Right lung (tissue), 5 donors: Measurements from ENCODE around the gene LACTB. TPM values are rescaled to one million over a fixed set of nuclear protein-coding genes. Genes with fewer than 3 reads are reported as not detected.

Experiments used
- DNase-seq, 2 donors: peaks; one replicate each; pipeline ENCODE4 v3.0.0-alpha.2; 2013
- polyA plus RNA-seq, 5 donors: library from polyadenylated mRNA; unstranded; fragments of 120-200 nt; gene quantifications; one replicate each; pipeline versions ENCODE4 v1.2.1 to v1.2.3, GENCODE V29; 2013; ENCODE audit warnings: inconsistent platforms in 1 of 5, low replicate concordance in 1 of 5; ENCODE audit not compliant: insufficient read length in 5 of 5, insufficient read depth in 1 of 5

The LACTB gene
- polyA plus RNA-seq, 5 donors = 14.8 to 24.6 (median 18.5) TPM

DNA sequence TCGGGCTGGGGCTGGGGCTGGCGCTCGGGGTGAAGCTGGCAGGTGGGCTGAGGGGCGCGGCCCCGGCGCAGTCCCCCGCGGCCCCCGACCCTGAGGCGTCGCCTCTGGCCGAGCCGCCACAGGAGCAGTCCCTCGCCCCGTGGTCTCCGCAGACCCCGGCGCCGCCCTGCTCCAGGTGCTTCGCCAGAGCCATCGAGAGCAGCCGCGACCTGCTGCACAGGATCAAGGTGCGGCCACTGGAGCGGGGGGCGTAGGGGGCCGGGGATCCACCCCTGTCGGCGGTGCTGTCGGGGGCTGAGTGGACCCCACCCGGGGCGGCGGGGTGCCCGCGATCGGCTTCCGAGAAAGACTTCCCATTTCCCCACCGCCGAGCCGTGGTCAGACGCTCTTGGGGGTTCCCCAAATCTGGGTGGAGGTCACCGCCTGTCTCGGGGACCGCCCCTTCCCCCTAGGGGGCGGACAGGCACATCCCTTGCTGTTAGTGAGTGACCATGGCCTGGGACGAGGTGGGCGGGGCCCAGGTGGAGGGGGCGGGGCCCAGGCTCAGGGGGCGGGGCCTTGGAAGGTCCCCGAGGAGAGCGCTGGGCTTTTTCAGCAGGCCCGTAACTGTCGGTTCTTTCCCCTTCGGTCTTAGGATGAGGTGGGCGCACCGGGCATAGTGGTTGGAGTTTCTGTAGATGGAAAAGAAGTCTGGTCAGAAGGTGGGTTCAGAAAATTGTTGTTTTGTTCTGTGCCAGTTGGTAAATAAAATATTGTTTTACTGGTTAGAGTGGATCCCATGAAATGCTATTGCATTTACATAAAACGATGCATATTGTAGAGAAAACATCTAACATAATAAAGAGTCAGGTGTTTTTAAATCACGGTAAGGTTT, 578 bp downstream of the LACTB start:
- DNase-seq = peak; percentile 63 to 70

DNA sequence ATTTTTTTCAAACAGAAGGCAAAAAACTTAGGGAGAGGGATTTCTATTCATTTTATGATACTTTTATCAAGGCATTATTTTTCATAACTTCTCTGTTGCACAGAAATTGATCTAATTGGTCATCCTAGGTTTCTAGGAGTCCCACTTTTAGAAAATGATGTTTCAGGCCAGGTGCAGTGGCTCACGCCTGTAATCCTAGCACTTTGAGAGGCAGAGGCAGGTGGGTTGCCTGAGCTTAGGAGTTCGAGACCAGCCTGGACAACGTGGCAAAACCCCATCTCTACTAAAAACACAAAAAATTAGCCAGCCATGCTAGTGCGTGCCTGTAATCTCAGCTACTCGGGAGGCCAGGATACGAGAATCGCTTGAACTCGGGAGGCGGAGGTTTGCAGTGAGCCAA, 2.8 kb downstream of the LACTB start:
- no peak for DNase-seq

DNA sequence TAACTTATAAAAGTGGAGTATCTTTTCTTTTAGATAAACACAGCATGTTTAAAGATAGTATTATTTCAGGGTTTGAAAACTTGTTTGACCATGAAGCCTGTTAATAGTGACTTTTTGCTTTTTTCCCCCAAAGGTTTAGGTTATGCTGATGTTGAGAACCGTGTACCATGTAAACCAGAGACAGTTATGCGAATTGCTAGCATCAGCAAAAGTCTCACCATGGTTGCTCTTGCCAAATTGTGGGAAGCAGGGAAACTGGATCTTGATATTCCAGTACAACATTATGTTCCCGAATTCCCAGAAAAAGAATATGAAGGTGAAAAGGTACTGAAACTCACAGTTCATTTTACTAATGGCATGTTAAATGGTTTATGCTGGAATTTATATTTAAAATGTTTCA, 5.1 kb downstream of the LACTB start:
- no peak for DNase-seq

DNA sequence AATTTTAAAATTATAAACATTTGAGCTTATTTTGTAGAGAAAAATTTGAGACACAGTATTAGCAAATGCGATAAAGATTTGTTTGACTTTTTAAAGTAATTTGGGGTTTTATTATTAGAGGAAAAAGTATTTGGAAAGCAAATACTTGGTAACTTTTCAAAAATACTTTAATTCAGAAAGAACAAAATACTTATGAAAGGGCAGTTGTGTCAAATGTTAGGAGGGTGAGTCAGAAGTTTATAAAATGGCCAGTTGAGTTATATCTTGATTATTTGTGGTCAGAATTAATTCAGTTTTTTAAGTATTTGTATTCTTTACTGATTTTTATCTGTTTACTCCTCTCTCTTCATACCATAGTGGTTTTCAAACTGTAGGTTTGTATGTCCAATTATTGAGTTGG, 12.1 kb downstream of the LACTB start:
- DNase-seq = no peak

DNA sequence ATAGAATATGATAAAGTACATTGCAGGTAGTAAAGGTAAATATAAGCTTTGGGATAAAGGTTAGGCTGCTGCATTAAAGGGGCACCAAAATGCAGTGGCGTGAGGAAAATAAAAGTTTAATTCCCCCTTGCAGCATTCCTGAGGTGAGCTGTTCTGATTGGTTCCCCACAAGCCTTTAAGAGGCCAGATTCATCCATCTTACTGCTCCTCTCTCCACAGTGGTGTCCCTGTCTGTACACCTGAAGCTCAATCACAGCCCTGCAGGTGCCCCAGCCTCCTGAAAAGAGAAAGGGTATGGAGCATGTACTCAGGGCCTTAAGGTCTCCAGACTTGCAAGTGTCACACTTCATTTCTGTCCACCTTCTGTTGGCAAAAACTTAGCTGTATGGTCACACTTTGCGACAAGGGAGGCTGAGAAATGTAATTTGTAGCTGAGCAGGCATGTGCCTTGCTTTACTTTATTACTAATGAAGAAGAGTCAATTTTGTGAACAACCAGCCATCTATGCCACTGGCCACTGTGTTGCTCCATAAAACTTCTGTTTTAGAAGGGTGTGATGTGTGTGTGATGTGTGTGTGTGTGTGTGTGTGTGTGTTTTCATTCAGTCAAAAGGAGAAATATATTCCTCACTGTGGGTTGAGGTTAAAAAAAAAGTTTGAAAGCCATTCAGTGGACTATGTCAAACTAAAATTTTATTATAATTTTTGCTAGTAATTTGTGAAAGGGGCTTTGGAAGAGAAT, 12.8 kb downstream of the LACTB start:
- DNase-seq = no peak

DNA sequence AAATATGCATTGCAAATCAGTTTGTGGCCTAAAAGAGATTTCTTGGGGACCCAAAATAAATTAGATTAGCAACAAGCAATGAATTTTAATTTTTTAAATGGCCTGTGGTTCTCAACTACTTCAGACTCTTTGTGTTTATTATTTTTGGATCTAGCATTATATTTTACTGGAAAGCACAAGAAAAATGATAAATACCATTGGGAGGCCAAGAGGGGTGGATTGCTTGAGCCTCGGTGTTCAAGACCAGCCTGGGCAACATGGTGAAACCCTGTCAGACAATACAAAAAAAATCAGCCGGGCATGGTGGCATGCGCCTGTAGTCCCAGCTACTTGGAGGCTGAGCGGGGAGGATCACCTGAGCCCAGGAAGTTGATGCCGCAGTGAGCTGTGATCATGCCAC, 13.6 kb downstream of the LACTB start:
- DNase-seq = no peak

DNA sequence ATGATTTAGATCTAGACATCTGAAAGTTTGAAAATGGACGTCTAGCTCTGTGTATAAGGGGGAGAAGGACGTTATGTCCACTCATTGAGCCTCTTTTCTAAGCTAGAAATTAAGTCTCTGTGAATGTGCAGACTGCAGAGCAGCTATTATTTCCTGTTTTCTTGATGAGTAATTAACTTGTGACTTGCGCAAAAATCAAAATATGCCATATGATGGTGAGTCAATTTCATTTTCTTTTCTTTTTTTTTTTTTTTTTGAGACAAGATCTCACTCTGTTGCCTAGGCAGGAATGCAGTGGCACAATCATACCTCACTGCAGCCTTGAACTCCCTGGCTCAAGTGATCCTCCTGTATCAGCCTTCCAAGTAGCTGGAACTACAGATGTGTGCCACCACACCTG, 14.1 kb downstream of the LACTB start:
- no peak for DNase-seq

DNA sequence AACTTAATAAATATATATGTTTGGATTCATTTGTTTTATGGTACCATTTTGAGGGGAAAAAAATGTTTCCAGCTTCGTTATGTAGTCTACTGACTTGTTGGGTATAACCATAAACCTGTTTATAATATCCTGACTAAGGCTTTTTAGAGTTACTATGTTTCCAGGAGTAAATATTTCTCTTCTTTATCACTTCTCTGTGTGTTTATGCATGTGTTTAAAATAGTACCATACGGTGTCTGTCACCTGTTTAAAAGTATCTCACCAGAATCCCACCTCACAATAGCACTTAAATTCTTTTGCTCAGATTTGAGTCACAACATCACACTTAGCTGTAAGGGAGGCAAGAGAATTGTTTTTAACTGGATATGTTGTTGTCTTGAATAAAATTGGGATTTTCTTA, 15.1 kb downstream of the LACTB start:
- DNase-seq = no peak

DNA sequence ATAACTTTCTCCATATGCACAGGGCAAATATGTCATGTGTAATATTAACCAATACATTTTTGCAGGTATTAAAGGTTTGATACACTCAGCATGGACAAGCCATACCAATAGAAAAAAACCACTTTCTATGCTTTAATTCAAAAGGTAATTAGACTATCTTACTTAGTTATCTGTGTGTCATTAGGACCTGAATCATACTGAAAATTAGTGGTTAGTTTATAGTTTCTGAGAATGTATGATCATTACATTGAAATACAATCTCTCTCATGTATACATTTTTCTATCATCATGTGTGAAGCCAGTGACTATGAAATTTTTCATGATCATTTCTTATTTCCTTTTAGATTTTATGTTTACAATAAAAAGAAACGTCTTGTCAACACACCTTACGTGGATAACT, 19.3 kb downstream of the LACTB start:
- DNase-seq = no peak

DNA sequence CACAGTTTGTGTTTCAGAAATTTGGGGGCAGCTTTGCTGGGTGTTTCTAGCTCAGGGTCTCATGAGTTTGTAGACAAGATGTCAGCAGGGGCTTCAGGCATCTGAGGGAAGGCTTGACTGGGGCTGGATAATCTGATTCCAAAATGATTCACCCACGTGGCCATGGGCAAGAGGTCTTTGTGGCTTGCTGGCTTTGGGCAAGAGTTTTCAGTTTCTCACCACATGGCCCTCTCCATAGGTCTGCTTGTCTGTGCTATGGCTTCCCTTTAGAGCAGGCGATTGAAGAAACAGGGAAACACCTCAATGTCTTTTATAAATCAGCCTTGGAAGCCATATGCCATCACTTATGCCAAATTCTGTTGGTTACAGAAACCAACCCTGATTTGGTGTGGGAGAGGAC, 23.8 kb downstream of the LACTB start:
- no peak for DNase-seq

DNA sequence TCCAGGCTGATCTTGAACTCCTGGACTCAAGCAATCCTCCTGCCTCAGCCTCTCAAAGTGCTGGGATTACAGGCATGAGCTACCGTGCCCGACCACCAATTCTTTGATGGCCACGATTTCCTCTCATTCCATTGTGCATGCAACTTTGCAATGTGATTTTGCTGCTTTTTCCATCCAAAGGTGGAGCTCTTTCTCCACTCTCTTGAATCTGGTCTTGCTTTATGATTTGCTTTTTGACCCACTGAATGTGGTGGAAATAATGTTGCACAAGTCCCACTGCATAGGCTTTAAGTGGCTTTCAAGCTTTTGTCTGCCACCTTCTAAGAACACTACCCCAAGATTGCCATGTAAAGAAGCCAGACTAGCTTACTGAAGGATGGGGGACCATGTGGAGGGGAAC, 25.0 kb downstream of the LACTB start:
- DNase-seq = peak in 1 of 2 donors; percentile 11

DNA sequence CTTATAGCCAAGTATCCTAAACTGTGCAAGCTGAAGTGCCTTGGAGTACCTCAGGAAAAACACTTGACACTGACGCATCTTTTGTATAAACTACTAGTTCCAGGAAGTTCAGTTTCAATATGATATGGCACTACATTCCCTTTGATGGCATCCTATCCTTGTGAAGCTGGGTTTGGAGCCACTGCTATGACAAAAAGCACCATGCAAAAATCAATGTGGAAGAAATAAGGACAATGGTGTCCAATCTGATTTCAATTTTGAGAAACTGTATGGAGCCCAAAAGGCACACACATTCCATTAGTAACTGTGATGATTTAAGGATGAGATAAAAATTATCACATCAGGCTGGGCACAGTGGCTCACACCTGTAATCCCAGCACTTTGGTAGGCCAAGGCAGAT, 30.0 kb downstream of the LACTB start:
- no peak for DNase-seq

DNA sequence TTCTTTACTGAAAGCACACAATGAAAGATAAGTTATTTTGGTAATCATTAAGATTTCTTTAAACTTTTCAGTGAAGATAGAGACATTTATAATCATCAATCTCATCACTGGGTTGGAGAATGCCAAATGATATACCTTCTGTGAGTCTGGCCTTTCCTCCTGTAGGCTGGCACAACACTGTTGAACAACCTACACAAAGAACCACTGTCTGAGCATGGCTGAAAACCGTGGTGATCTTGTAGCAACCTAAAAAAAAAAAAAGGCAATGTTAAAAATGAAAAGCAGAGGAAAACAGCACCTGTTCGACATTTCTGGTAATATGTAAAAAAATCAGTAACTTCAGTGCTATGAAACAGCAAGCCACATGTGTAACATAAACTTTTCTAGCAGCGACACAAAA, 33.8 kb downstream of the LACTB start:
- no peak for DNase-seq

DNA sequence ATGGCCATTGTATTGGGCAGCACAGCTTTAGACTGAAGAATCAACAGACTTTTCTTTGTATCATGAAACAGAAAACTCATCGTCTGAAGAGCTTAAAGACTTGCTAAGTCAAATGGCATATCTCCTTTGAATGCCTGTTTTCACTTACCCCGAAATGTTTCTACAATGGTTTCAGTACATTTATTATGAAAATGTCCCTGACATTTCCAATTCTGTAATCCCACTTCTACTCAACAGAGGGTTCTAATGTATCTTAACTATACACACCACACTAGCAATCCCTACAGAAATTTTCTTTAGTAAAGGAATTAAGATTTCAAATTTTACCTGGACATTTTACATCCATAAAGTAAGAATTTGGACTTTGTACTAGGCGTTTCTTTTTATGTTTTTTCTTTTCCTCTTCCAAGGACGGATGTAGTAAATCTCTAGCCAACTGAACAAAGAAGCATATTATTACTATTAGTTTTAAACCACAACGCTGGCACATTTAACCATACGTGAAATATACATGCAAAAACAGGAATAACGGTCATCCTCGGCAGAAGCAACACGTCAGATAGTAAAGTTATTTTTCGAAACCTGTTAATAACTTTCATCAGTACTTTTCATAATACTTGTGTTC, 34.5 kb downstream of the LACTB start:
- peak in 1 of 2 donors; percentile 21 for DNase-seq

DNA sequence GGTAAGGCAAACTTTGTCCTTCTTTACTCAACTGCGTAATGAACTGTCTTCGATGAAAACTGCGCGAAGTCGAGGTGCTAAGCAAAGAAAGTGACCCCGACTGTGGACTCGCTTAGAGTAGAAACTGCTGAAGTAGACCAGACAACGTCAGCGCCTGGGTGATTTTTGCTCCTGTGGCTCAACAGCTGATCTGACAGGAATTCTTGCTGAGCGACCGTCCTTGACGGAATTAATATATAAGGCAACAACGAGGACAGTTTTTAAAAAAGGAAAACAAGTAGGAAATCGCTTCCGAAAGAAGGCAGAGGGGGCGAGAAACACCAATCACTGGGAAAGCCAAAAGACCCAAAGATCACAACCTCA, 35.1 kb downstream of the LACTB start:
- peak in 1 of 2 donors; percentile 50 for DNase-seq

DNA sequence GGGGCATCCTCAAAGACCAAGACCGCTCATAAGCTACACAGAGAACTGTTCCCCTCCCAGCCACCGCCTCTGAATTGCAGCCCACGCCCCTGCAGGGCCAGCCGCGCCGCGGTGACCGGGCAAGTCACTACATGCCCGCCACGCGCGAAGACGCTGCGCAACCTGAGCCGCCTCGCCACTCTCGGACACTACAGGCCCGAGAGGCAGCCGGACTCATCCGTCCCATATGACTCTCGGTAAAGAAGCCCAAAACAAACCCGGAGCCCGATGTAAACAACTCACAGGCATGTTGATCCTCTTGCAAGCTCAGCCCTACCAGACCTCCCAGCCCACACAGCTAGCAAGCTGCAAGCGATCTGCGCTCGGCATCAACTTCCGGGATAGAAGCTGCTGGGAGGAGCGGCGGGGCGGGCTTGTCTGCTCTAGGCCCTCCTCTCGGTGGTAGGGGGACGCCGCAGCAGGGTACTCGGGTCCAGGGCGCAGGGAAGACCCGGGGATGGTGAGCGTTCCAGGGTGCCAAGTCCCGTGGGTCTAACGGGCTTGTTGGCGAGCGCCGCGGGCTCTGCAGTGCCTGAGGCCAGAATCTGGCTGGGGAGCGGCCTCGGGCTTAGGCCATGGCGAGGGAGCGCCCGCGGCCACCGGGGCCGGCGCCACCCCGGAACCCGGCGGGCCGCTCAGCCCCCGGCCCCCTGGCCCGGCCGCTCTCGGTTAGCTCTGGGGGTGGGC, 35.6 kb downstream of the LACTB start, which contains the start of gene RPS27L:
RPS27L (minus strand) TSS at position 360 of the 726 bp plus-strand sequence; CDS start at position 288, 72 bp downstream.
- DNase-seq = peak; percentile 92 to 94

DNA sequence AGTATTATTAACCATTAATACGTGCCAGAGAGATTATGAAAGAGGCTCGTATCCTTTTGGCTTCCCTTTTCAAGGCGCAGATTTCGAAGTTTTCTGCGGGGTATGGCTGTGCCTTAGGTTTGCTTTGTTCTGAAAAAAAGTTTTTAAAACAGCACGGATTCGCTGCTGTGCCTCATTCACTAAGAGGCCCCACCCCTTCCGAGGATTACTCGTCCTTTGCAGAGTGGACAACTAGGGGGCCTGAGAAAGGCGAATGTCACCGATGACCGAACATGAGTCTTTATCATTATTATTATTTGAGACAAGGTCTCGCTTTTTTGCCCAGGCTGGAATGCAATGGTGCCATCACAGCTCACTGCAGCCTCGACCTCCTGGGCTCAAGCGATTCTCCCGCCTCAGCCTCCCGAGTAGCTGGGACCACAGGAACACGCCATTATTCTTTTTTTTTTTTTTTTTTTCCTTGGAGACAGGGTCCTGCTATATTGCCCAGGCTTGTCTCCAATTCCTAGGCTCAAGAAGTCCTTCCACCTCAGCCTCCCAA, 36.3 kb downstream of the LACTB start:
- DNase-seq = peak; percentile 73 to 74

DNA sequence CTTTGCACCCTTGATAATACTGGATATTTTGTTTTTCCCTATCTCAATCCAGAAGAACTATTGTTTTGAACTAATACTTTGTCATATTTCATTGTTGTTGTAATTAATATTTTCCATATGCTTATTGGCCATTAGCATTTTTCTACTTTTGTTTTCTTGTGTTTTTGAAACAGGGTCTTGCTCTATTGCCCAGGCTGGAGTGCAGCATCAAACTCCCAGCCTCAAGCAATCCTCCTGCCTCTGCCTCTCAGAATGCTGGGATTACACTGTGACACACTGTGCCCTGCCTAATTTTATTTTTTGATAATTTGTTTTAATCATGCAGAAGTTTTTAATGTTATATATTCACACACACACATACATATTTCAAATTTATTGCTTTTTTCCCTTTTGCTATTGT, 39.0 kb downstream of the LACTB start:
- DNase-seq = no peak

DNA sequence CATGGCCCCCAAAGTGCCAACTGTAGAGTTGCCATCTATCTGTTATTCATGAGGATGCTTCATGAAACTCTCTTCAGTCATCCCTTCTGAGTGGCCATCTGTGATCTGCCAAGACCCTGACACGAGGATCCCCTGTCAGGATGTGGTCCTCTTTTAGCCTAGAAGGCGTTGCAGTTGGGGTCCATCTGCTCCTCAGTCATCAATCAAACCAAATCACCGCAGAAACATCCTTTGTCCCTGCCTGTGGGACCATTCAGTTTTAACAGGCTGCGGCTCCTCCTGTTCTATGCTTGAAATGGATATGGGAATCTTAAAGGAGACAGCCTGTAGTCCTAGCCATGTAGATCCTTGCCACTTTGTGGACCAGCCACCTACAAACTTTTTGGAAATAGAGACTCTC, 41.6 kb downstream of the LACTB start:
- no peak for DNase-seq

DNA sequence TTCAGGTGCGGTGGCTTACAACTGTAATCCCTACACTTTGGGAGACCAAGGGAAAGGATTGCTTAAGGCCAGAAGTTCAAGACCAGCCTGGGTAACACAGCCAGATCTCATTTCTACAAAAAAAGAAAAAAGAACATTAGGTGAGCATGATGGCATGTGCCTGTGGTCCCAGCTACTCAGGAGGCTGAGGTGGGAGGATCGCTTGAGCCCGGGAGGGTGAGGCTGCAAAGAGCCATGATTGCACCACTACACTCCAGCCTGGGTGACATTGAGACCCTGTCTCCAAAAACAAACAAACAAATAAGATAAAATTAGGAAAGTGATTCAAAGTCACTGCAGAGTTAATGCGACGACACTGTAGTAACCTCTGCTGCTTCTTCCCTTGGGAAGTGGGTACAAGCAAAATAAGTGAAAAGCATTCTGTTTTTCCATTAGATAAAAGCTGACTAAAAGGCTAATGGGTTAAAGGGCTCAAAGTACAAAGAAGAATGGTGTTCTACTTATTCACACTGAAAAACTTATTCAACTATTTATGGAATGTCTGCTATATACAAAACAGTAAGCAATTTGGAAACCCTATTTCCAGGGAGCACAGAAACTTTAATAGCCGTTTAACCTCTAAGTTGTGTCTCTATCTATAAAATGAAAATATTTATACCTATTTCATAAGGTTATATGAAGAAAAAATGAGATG, 43.7 kb downstream of the LACTB start:
- DNase-seq = no peak

DNA sequence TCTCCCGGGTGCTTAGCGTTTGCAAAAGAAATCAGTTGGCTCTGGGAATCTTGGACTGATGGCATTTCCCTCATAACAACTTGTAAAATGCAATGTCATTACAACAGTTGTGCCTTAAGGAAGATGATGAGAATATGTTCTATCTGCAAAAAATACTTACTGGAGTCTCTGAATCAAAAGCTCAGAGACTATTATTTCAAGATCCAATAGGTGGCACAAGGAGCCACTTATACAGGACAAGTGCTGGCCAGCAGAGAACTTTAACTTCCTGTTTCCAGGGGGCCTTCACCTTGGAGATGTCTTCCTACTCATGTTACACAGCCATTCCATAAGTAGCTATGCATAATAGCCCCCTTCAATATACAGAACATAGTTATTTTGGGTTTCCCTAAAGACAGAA, 44.6 kb downstream of the LACTB start:
- no peak for DNase-seq
